ENCODE results near the gene ASPA.

The ASPA gene

DNA sequence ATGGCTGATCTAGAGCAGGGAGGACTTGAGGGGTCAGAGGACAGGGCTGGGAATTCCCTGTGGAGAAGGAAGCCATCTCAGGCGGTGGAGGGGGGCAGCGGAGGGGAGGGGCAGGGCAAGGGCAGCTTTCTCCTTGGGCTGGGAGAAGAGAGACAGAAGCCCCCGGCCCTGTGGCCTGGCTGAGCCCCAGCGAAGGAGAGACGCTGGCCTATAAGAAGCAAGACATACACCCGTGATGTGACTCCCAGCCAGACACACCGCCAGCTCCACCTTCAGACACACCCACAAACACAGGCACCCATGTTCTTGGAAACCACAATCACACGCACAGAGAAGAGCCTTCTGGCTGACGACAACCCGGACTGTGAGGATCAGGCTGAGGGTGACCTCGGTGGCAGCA, 71.8 kb downstream of the ASPA start:
- no peaks in the 10 kb centered on the region for H3K27me3 ChIP-seq (ENCODE audit: insufficient read depth, low read depth, severe bottlenecking)
- no peak overlapping the region for H3K27ac ChIP-seq
- H3K36me3 ChIP-seq = no peaks in the 10 kb centered on the region
- no peak for DNase-seq
- H3K4me3 ChIP-seq (ENCODE audit: low read depth, low read length) = no peak overlapping the region
- TF ChIP-seq, protein P1, sequence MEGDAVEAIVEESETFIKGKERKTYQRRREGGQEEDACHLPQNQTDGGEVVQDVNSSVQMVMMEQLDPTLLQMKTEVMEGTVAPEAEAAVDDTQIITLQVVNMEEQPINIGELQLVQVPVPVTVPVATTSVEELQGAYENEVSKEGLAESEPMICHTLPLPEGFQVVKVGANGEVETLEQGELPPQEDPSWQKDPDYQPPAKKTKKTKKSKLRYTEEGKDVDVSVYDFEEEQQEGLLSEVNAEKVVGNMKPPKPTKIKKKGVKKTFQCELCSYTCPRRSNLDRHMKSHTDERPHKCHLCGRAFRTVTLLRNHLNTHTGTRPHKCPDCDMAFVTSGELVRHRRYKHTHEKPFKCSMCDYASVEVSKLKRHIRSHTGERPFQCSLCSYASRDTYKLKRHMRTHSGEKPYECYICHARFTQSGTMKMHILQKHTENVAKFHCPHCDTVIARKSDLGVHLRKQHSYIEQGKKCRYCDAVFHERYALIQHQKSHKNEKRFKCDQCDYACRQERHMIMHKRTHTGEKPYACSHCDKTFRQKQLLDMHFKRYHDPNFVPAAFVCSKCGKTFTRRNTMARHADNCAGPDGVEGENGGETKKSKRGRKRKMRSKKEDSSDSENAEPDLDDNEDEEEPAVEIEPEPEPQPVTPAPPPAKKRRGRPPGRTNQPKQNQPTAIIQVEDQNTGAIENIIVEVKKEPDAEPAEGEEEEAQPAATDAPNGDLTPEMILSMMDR (IDR thresholded peaks at IDR 0.05; ENCODE audit: low read depth, low read length) = no peak
- no peaks in the 10 kb centered on the region for H3K9me3 ChIP-seq (ENCODE audit: severe bottlenecking)

DNA sequence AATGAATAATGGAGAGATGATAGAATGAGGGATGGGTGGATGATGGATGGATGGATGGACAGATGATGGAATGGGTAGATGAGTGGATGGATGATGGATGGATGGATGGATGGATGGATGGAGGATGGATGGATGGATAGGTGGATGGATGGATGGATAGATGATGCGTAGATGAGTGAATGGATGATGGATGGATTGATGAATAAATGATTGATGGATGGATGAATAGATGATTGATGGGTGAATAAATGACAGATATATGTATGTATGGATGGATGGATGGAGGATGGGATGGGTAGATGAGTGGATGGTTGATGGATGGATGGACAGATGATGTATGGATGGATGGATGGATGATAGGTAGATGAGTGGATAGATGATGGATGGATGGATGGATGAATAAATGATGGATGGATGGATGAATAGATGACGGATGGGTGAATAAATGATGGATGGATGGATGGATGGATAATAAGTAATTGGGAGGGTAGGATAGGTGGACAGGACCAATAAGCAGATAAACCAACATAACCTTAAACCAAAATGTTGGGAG, 73.9 kb downstream of the ASPA start:
- Histone ChIP-seq H3K27me3 (ENCODE audit: insufficient read depth, low read depth, severe bottlenecking) (no peaks in the 10 kb centered on the region), H3K27ac (no peak overlapping the region), H3K9me3 (ENCODE audit: severe bottlenecking) (no peaks in the 10 kb centered on the region), H3K36me3 (no peaks in the 10 kb centered on the region), H3K4me3 (ENCODE audit: low read depth, low read length) (no peak overlapping the region)
- TF ChIP-seq, protein P1 (IDR thresholded peaks at IDR 0.05; ENCODE audit: low read depth, low read length) = no peak
- DNase-seq = no peak

DNA sequence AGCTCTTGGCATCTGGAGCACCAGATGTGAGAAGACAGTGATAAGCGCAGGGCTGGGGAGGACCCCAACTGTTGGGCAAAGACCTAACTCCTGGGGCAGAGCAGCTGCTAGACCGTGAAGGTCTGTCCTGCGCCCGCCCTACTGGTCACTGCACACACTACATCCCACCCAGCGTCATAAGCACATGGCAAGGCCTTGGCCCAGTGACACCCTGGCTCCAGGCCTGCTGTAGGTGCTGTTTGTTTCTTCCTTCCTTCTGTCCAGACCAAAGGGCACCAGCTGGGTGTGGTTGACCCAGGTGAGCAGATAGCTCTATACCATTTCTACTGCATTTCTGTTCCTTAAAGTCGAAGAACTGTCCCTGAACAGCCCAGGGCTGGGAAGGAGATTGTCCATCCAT, 75.4 kb downstream of the ASPA start:
- TF ChIP-seq, protein P1 (IDR thresholded peaks at IDR 0.05; ENCODE audit: low read depth, low read length) = peak; percentile 50
- Histone ChIP-seq H3K27me3 (ENCODE audit: insufficient read depth, low read depth, severe bottlenecking) (no peaks in the 10 kb centered on the region), H3K27ac (no peak overlapping the region), H3K4me3 (ENCODE audit: low read depth, low read length) (no peak overlapping the region), H3K36me3 (no peaks in the 10 kb centered on the region), H3K9me3 (ENCODE audit: severe bottlenecking) (no peaks in the 10 kb centered on the region)
- DNase-seq = no peak

DNA sequence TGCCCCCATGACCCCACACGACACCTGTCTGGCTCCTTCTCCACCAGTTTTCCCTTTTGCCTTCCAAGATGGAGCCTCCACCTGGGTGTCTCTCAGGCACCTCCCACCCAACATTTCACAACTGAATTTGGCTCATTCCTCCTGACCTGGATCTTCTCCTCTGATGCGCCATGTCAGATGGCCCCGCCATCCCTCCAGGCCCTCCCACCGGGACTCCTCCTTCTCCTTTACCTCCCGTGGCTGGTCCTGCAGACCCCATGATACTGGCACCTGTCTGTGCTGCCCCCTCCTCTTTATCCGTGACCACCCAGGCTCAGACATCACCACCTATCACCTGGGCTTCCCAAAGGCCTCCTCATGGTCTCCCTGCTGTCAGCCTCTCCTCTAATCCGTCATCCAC, 77.1 kb downstream of the ASPA start:
- Histone ChIP-seq H3K36me3 (no peaks in the 10 kb centered on the region), H3K4me3 (ENCODE audit: low read depth, low read length) (no peak overlapping the region), H3K27ac (no peak overlapping the region), H3K27me3 (ENCODE audit: insufficient read depth, low read depth, severe bottlenecking) (no peaks in the 10 kb centered on the region), H3K9me3 (ENCODE audit: severe bottlenecking) (no peaks in the 10 kb centered on the region)
- no peak for DNase-seq
- TF ChIP-seq, protein P1 (IDR thresholded peaks at IDR 0.05; ENCODE audit: low read depth, low read length) = no peak

Data from WERI-Rb-1 (cell line).